ENCODE results near the gene CCDC154.

- TF ChIP-seq CTCF (IDR thresholded peaks at IDR 0.05; ENCODE audit: insufficient read depth, low read depth, low read length) (no peak), EZH2 (IDR thresholded peaks at IDR 0.05; ENCODE audit: insufficient read depth, low read length) (no peak)
Observed at GRCh38 chr16:1416521-1416941, 27.8 kb downstream of the CCDC154 start.
